Measurements from ENCODE around the gene SNTG2.

GRCh38 chr2:1259746-1260145 lies 309.1 kb downstream of the SNTG2 start:
- TF ChIP-seq NFRKB (IDR thresholded peaks at IDR 0.05) (no peak), ZNF337 (CRISPR knock-in tag; IDR thresholded peaks at IDR 0.05; ENCODE audit: borderline replicate concordance, low read depth) (no peak), FOXA1 (IDR thresholded peaks at IDR 0.05) (no peak), FOXA1 (CRISPR knock-in tag; IDR thresholded peaks at IDR 0.05) (no peak), ZFYVE20 (CRISPR knock-in tag; IDR thresholded peaks at IDR 0.05; ENCODE audit: borderline replicate concordance, low read depth) (no peak), PRDM15 (CRISPR knock-in tag; IDR thresholded peaks at IDR 0.05) (no peak), NCOA1 (CRISPR knock-in tag; IDR thresholded peaks at IDR 0.05) (no peak), NFE2L2 (IDR thresholded peaks at IDR 0.05; ENCODE audit: low read length) (no peak), PATZ1 (CRISPR knock-in tag; IDR thresholded peaks at IDR 0.05) (no peak), SRSF4 (IDR thresholded peaks at IDR 0.05; ENCODE audit: low read depth, low read length, poor library complexity, severe bottlenecking) (no peak), ZFAT (CRISPR knock-in tag; conservative IDR thresholded peaks at IDR 0.05) (no peak), ELF3 (CRISPR knock-in tag; IDR thresholded peaks at IDR 0.05) (no peak)
